HCT116 (cell line): Measurements from ENCODE around the gene HMCN1. TPM values are rescaled to one million over a fixed set of nuclear protein-coding genes. Genes with fewer than 3 reads are reported as not detected.

Experiments
- ATAC-seq: fragments of 200-7000 bp; cut with Tn5 transposase; 2 replicates; pipeline ENCODE4 v1.9.1; 2020; ENCODE audit warnings: mild to moderate bottlenecking, moderate library complexity
- BruUV-seq: library from RNA; stranded (reverse); fragments of 400-500 nt; replicated peaks from 2 replicates; lab custom pipeline; 2021; lab: Mats Ljungman, UMichigan
- CTCF ChIA-PET: fragments of 300-600 bp; sonication (Branson Sonifier 250); formaldehyde crosslinking; loops from one replicate; lab custom pipeline; 2021; ENCODE audit warnings: antibody characterized with exemption; lab: Charles Lee
- POLR2A ChIA-PET: fragments of 300-600, 350-600 bp; sonication (Branson Sonifier 250); formaldehyde crosslinking; loops from one replicate; lab custom pipeline; 2021; ENCODE audit warnings: antibody characterized with exemption; lab: Charles Lee
- RAD21 ChIA-PET, 2 experiments: fragments of 300-600 bp; sonication (Branson Sonifier 250); formaldehyde crosslinking; loops; one replicate each; lab custom pipeline; 2023; ENCODE audit warnings: low total read pairs in 2 of 2; ENCODE audit not compliant: uncharacterized antibody in 2 of 2, unreplicated experiment in 2 of 2, low non-redundant PET in 1 of 2; lab: Charles Lee
- DNase-seq: peaks from one replicate; pipeline ENCODE4 v3.0.0-alpha.2; 2010; ENCODE audit warnings: low read depth, low spot score
- H2AFZ ChIP-seq: fragments of 200-600 bp; shearing (Covaris generic), sonication (generic); 2 replicates; pipeline ENCODE4 v1.6.1; 2017; ENCODE audit warnings: low read depth, mixed run types, mixed read lengths, antibody characterized with exemption, low read length; ENCODE audit not compliant: poor library complexity, severe bottlenecking
- H3K27ac ChIP-seq: 2 replicates; pipeline ENCODE4 v1.5.1; 2012; ENCODE audit warnings: low read depth, low read length
- H3K27me3 ChIP-seq: fragments of 200-600 bp; sonication (generic); 2 replicates; pipeline ENCODE4 v1.6.1; 2016; ENCODE audit warnings: mixed run types, low read length, mixed read lengths; ENCODE audit not compliant: insufficient read depth
- H3K36me3 ChIP-seq, 2 experiments: fragments of 200-500 bp in 1 of 2; fragments of 200-600 bp in 1 of 2; sonication (Bioruptor generic) in 1 of 2; sonication (generic) in 1 of 2; 2 replicates each; pipeline versions ENCODE4 v1.5.1 to v1.6.1; 2014 to 2016; ENCODE audit warnings: low read length in 2 of 2, inconsistent platforms in 1 of 2, mixed read lengths in 1 of 2, mixed run types in 1 of 2; ENCODE audit not compliant: insufficient read depth in 2 of 2, control insufficient read depth in 1 of 2
- H3K4me1 ChIP-seq, 2 experiments: fragments of 200-600 bp in 1 of 2; sonication (generic) in 1 of 2; 2 replicates each; pipeline versions ENCODE4 v1.5.1 to v1.6.1; 2012 to 2017; ENCODE audit warnings: low read length in 2 of 2, inconsistent platforms in 1 of 2, mild to moderate bottlenecking in 1 of 2, mixed read lengths in 1 of 2, mixed run types in 1 of 2, moderate library complexity in 1 of 2; ENCODE audit not compliant: insufficient read depth in 2 of 2, control insufficient read depth in 1 of 2
- H3K4me2 ChIP-seq: fragments of 200-600 bp; sonication (generic); 2 replicates; pipeline ENCODE4 v1.6.1; 2017; ENCODE audit warnings: mixed run types, low read length, mixed read lengths
- H3K4me3 ChIP-seq, 2 experiments: fragments of 200-600 bp in 1 of 2; sonication (generic) in 1 of 2; replicated peaks in 1 of 2; 2 replicates each; pipeline ENCODE4 v1.5.1; 2011 to 2016; ENCODE audit warnings: low read length in 2 of 2, control low read depth in 1 of 2, low read depth in 1 of 2, mild to moderate bottlenecking in 1 of 2, mixed read lengths in 1 of 2, mixed run types in 1 of 2
- H3K79me2 ChIP-seq: fragments of 200-600 bp; sonication (generic); 2 replicates; pipeline ENCODE4 v1.6.1; 2017; ENCODE audit warnings: mild to moderate bottlenecking, mixed run types, low read length, moderate library complexity, mixed read lengths; ENCODE audit not compliant: insufficient read depth
- H3K9ac ChIP-seq: fragments of 200-600 bp; sonication (generic); 2 replicates; pipeline ENCODE4 v1.6.1; 2016; ENCODE audit warnings: low read length, mixed read lengths
- H3K9me2 ChIP-seq: fragments of 200-600 bp; sonication (generic), shearing (Covaris generic); 2 replicates; pipeline ENCODE4 v1.6.1; 2017; ENCODE audit warnings: mixed run types, mild to moderate bottlenecking, moderate library complexity; ENCODE audit not compliant: insufficient read depth
- H3K9me3 ChIP-seq, 2 experiments: fragments of 200-500 bp in 1 of 2; fragments of 200-600 bp in 1 of 2; sonication (Bioruptor generic) in 1 of 2; sonication (generic) in 1 of 2; 2 replicates each; pipeline ENCODE4 v1.6.1; 2014 to 2017; ENCODE audit warnings: low read length in 2 of 2, mixed read lengths in 2 of 2, inconsistent platforms in 1 of 2, low read depth in 1 of 2, mild to moderate bottlenecking in 1 of 2, mixed run types in 1 of 2, moderate library complexity in 1 of 2; ENCODE audit not compliant: control insufficient read depth in 1 of 2, insufficient read depth in 1 of 2
- H4K20me1 ChIP-seq: fragments of 200-600 bp; sonication (generic), shearing (Covaris generic); 2 replicates; pipeline ENCODE4 v1.6.1; 2017; ENCODE audit warnings: mixed run types, mild to moderate bottlenecking, moderate library complexity; ENCODE audit not compliant: insufficient read depth
- CEBPB ChIP-seq: IDR thresholded peaks from 2 replicates; pipeline ENCODE4 v1.6.1; 2012; ENCODE audit warnings: low read depth
- EGR1 ChIP-seq: IDR thresholded peaks from 2 replicates; pipeline ENCODE4 v1.6.1; 2012; ENCODE audit warnings: low read depth
- ELF1 ChIP-seq: IDR thresholded peaks from 2 replicates; pipeline ENCODE4 v1.6.1; 2012; ENCODE audit warnings: low read depth, borderline replicate concordance
- EZH2 ChIP-seq: fragments of 200-600 bp; sonication (generic); IDR thresholded peaks from 2 replicates; pipeline ENCODE4 v1.6.1; 2017; ENCODE audit warnings: antibody characterized with exemption, mixed run types
- EZH2phosphoT487 ChIP-seq: fragments of 200-600 bp; IDR thresholded peaks from 2 replicates; pipeline ENCODE4 v1.6.1; 2018; ENCODE audit warnings: antibody characterized with exemption, borderline replicate concordance
- JUND ChIP-seq: IDR thresholded peaks from 2 replicates; pipeline ENCODE4 v1.6.1; 2012
- POLR2AphosphoS5 ChIP-seq: IDR thresholded peaks from 2 replicates; pipeline ENCODE4 v1.6.1; 2011; ENCODE audit warnings: mild to moderate bottlenecking, low read depth, low read length, moderate library complexity
- RAD21 ChIP-seq: IDR thresholded peaks from 2 replicates; pipeline ENCODE4 v1.6.1; 2012; ENCODE audit warnings: low read depth, mild to moderate bottlenecking
- SIN3A ChIP-seq: IDR thresholded peaks from 2 replicates; pipeline ENCODE4 v1.6.1; 2012; ENCODE audit warnings: low read depth
- SP1 ChIP-seq: IDR thresholded peaks from 2 replicates; pipeline ENCODE4 v1.6.1; 2012; ENCODE audit warnings: low read depth
- TCF7L2 ChIP-seq: IDR thresholded peaks from 2 replicates; pipeline ENCODE4 v1.7.0; 2011; ENCODE audit warnings: borderline replicate concordance, inconsistent platforms; ENCODE audit not compliant: insufficient read depth, insufficient read length; ENCODE audit errors: extremely low read depth
- YY1 ChIP-seq: IDR thresholded peaks from 2 replicates; pipeline ENCODE4 v1.6.1; 2011; ENCODE audit warnings: low read length, low read depth, moderate library complexity, mild to moderate bottlenecking; ENCODE audit not compliant: insufficient replicate concordance; ENCODE audit errors: extremely low read depth
- ZFX ChIP-seq: fragments of 450-650 bp; IDR thresholded peaks from 2 replicates; pipeline ENCODE4 v1.6.1; 2017
- intact Hi-C: fragments of 100-400 bp; cut with micrococcal nuclease; formaldehyde crosslinking; loops from 2 replicates; pipeline ENCODE4 v1.10.0; 2022
- total RNA-seq: library from RNA; stranded (reverse); gene quantifications from one replicate; pipeline ENCODE4 v1.2.1, GENCODE V29; 2021; ENCODE audit not compliant: unreplicated experiment
- TF ChIP-seq, protein P1 (sequence below): IDR thresholded peaks from 2 replicates; pipeline ENCODE4 v1.6.1; 2012

The HMCN1 gene
- total RNA-seq, 1 experiment from 2014 or later: 0.59 TPM

GRCh38 chr1:186202776-186203175, 468.6 kb downstream of the HMCN1 start:
- RAD21 ChIA-PET: no interaction called here
- no peak overlapping the region for H3K9ac ChIP-seq
- no peak overlapping the region for H3K4me2 ChIP-seq
- intact Hi-C loops: no loop called here
- H3K9me3 ChIP-seq: no peaks in the 10 kb centered on the region
- no peaks in the 10 kb centered on the region for H4K20me1 ChIP-seq
- DNase-seq (no peak), ATAC-seq (no peak)
- no peaks in the 10 kb centered on the region for H3K27me3 ChIP-seq
- BruUV-seq: no TSS peak
- H3K27ac ChIP-seq: no peak overlapping the region
- H3K36me3 ChIP-seq: no peaks in the 10 kb centered on the region
- no peaks in the 10 kb centered on the region for H3K79me2 ChIP-seq
- H3K4me3 ChIP-seq: no peak overlapping the region
- CTCF ChIA-PET: interaction anchor here (0.7 kb wide), 1 partner anchor 482 kb away, joined by 3 read pairs; no protein-coding TSS in a partner anchor
- TF ChIP-seq CEBPB (no peak), EZH2phosphoT487 (no peak), JUND (no peak), YY1 (no peak), ZFX (no peak), TCF7L2 (no peak), EZH2 (no peak), POLR2AphosphoS5 (no peak), RAD21 (no peak), EGR1 (no peak), SP1 (no peak), SIN3A (no peak), ELF1 (no peak)
- TF ChIP-seq, protein P1, sequence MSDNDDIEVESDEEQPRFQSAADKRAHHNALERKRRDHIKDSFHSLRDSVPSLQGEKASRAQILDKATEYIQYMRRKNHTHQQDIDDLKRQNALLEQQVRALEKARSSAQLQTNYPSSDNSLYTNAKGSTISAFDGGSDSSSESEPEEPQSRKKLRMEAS: no peak
- TF ChIP-seq, all 23 proteins: peak for 0
- no peak overlapping the region for H2AFZ ChIP-seq
- peaks cover 0 to under 1% of the 10 kb centered on the region in 2 experiments; a peak in 1 of 4 replicates for H3K4me1 ChIP-seq
- H3K9me2 ChIP-seq: no peaks in the 10 kb centered on the region
- POLR2A ChIA-PET: no interaction called here
